WTC11 (cell line): ENCODE data around the gene UBASH3A. TPM values are rescaled to one million over a fixed set of nuclear protein-coding genes. Genes with fewer than 3 reads are reported as not detected.

ENCODE experiments used
- ATAC-seq: fragments of 200-7000 bp; cut with Tn5 transposase; 2 replicates; pipeline ENCODE4 v1.10.0; 2021; ENCODE audit warnings: mild to moderate bottlenecking, moderate library complexity
- CTCF ChIA-PET: fragments of 300-600 bp; sonication (Branson Sonifier 250); formaldehyde crosslinking; loops from one replicate; lab custom pipeline; 2021; ENCODE audit warnings: antibody characterized with exemption; lab: Charles Lee
- POLR2A ChIA-PET: fragments of 350-600 bp; sonication (Branson Sonifier 250); formaldehyde crosslinking; loops from one replicate; lab custom pipeline; 2021; ENCODE audit warnings: antibody characterized with exemption; lab: Charles Lee
- DNase-seq: peaks from one replicate; pipeline ENCODE4 v3.0.0; 2021; ENCODE audit warnings: low spot score
- H3K27ac Mint-ChIP-seq: 2 replicates; pipeline ENCODE4 v1.8.0; 2021; ENCODE audit warnings: mixed read lengths
- H3K27me3 Mint-ChIP-seq: 2 replicates; pipeline ENCODE4 v1.8.0; 2021; ENCODE audit warnings: low read depth, mild to moderate bottlenecking, moderate library complexity, mixed read lengths
- H3K36me3 Mint-ChIP-seq: 2 replicates; pipeline ENCODE4 v1.8.0; 2021; ENCODE audit warnings: mixed read lengths
- H3K4me1 Mint-ChIP-seq: 2 replicates; pipeline ENCODE4 v1.8.0; 2022; ENCODE audit warnings: mixed read lengths
- H3K4me3 Mint-ChIP-seq: 2 replicates; pipeline ENCODE4 v1.8.0; 2021; ENCODE audit warnings: mild to moderate bottlenecking, moderate library complexity, mixed read lengths
- H3K9me3 Mint-ChIP-seq: 2 replicates; pipeline ENCODE4 v1.8.0; 2021; ENCODE audit warnings: mixed read lengths
- ATF2 ChIP-seq: sonication (generic); formaldehyde crosslinking; IDR thresholded peaks from 2 replicates; pipeline ENCODE4 v1.8.1; 2022; ENCODE audit warnings: low read depth, missing genetic modification reagents, borderline replicate concordance
- GABPB1 ChIP-seq: sonication (generic); formaldehyde crosslinking; IDR thresholded peaks from 2 replicates; pipeline ENCODE4 v1.8.1; 2023; ENCODE audit warnings: mild to moderate bottlenecking, missing genetic modification reagents
- GTF2I ChIP-seq: fragments of 250-450 bp; sonication (Bioruptor Pico); conservative IDR thresholded peaks from 2 replicates; pipeline ENCODE4 v1.4.0; 2021; ENCODE audit warnings: mild to moderate bottlenecking
- IRF2 ChIP-seq: sonication (generic); formaldehyde crosslinking; IDR thresholded peaks from 2 replicates; pipeline ENCODE4 v1.8.0; 2022; ENCODE audit warnings: low read depth, missing genetic modification reagents, borderline replicate concordance
- NFYB ChIP-seq: sonication (generic); formaldehyde crosslinking; conservative IDR thresholded peaks from 2 replicates; pipeline ENCODE4 v1.8.0; 2022; ENCODE audit warnings: low read depth, missing genetic modification reagents
- NR1H2 ChIP-seq: sonication (generic); formaldehyde crosslinking; IDR thresholded peaks from 2 replicates; pipeline ENCODE4 v1.9.0; 2021; ENCODE audit warnings: mild to moderate bottlenecking, moderate library complexity, missing genetic modification reagents
- NR2C2 ChIP-seq: sonication (generic); formaldehyde crosslinking; IDR thresholded peaks from 2 replicates; pipeline ENCODE4 v1.8.0; 2022; ENCODE audit warnings: mild to moderate bottlenecking, missing genetic modification reagents
- SMAD3 ChIP-seq: sonication (generic); formaldehyde crosslinking; IDR thresholded peaks from 2 replicates; pipeline ENCODE4 v1.8.0; 2022; ENCODE audit warnings: missing genetic modification reagents, mild to moderate bottlenecking, borderline replicate concordance
- TCF7 ChIP-seq: sonication (generic); formaldehyde crosslinking; IDR thresholded peaks from 2 replicates; pipeline ENCODE4 v1.8.0; 2022; ENCODE audit warnings: mild to moderate bottlenecking, low read depth, missing genetic modification reagents, moderate library complexity
- USF1 ChIP-seq: sonication (generic); formaldehyde crosslinking; IDR thresholded peaks from 2 replicates; pipeline ENCODE4 v1.8.0; 2022; ENCODE audit warnings: mild to moderate bottlenecking, missing genetic modification reagents
- ZNF263 ChIP-seq: sonication (generic); formaldehyde crosslinking; IDR thresholded peaks from 2 replicates; pipeline ENCODE4 v1.8.1; 2022; ENCODE audit warnings: low read depth, mild to moderate bottlenecking, moderate library complexity, missing genetic modification reagents
- ZNF423 ChIP-seq: fragments of 250-450 bp; sonication (Bioruptor Pico); IDR thresholded peaks from 2 replicates; pipeline ENCODE4 v2.1.2; 2022; ENCODE audit warnings: mild to moderate bottlenecking, moderate library complexity
- ZNF532 ChIP-seq: fragments of 250-450 bp; sonication (Bioruptor Pico); IDR thresholded peaks from 2 replicates; pipeline ENCODE4 v1.9.0; 2021; ENCODE audit warnings: mild to moderate bottlenecking, borderline replicate concordance
- total RNA-seq: library from RNA; stranded (reverse); gene quantifications from 3 replicates; pipeline ENCODE4 v1.2.3, GENCODE V29; 2021

UBASH3A gene
- total RNA-seq, 1 experiment from 2014 or later: not detected

GRCh38 chr21:42373908-42374455, 29.7 kb upstream of the UBASH3A start:
- no peak overlapping the region for H3K27ac Mint-ChIP-seq
- H3K4me3 Mint-ChIP-seq: no peak overlapping the region
- H3K4me1 Mint-ChIP-seq: peaks cover 12% of the 10 kb centered on the region
- DNase-seq: no peak
- no peak for TF ChIP-seq ZNF532 (CRISPR knock-in tag)
- no peaks in the 10 kb centered on the region for H3K9me3 Mint-ChIP-seq
- H3K27me3 Mint-ChIP-seq: no peaks in the 10 kb centered on the region; the same call in 1 of the 2 replicates
- POLR2A ChIA-PET: no interaction called here
- no peaks in the 10 kb centered on the region for H3K36me3 Mint-ChIP-seq
- ATAC-seq: no peak
- CTCF ChIA-PET: interaction anchor here (1.1 to 2.0 kb wide), 3 partner anchors 15 to 64 kb away, joined by 4 to 10 read pairs (median 8); no protein-coding TSS in a partner anchor

GRCh38 chr21:42374457-42374856, 29.2 kb upstream of the UBASH3A start:
- CTCF ChIA-PET: interaction anchor here (0.8 to 2.0 kb wide), 4 partner anchors 15 to 64 kb away, joined by 3 to 10 read pairs (median 6); no protein-coding TSS in a partner anchor

GRCh38 chr21:42374864-42375499, 28.7 kb upstream of the UBASH3A start:
- Mint-ChIP-seq H3K27me3 (no peaks in the 10 kb centered on the region; the same call in 1 of the 2 replicates), H3K27ac (no peak overlapping the region), H3K4me3 (no peak overlapping the region), H3K9me3 (no peaks in the 10 kb centered on the region), H3K36me3 (no peaks in the 10 kb centered on the region), H3K4me1 (peaks cover 12% of the 10 kb centered on the region)
- ATAC-seq: peak; percentile 55
- DNase-seq: no peak
- ChIA-PET CTCF (interaction anchor here (0.6 to 1.9 kb wide), 7 partner anchors 10 to 92 kb away, joined by 3 to 8 read pairs (median 4); no protein-coding TSS in a partner anchor), POLR2A (interaction anchor here (1.1 kb wide), 1 partner anchor 14 kb away, joined by 3 read pairs; no protein-coding TSS in a partner anchor)
- TF ChIP-seq NR2C2 (CRISPR knock-in tag): no peak
- no peak for TF ChIP-seq TCF7 (CRISPR knock-in tag)
- TF ChIP-seq NR1H2 (CRISPR knock-in tag): no peak
- TF ChIP-seq IRF2 (CRISPR knock-in tag): no peak
- TF ChIP-seq GTF2I (CRISPR knock-in tag): no peak
- no peak for TF ChIP-seq ATF2

More at GRCh38 chr21:42374457-42374856, 29.2 kb upstream of the UBASH3A start:
- H3K4me3 Mint-ChIP-seq: no peak overlapping the region
- ATAC-seq: no peak
- no peak overlapping the region for H3K27ac Mint-ChIP-seq
- TF ChIP-seq ZNF263 (CRISPR knock-in tag) (no peak), USF1 (CRISPR knock-in tag) (no peak), ZNF423 (CRISPR knock-in tag) (no peak), NFYB (no peak), GABPB1 (no peak), SMAD3 (no peak)
- DNase-seq: no peak
- H3K4me1 Mint-ChIP-seq: peaks cover 12% of the 10 kb centered on the region
- no peaks in the 10 kb centered on the region for H3K36me3 Mint-ChIP-seq
- no peaks in the 10 kb centered on the region; the same call in 1 of the 2 replicates for H3K27me3 Mint-ChIP-seq
- POLR2A ChIA-PET: interaction anchor here (1.1 kb wide), 1 partner anchor 14 kb away, joined by 3 read pairs; no protein-coding TSS in a partner anchor
- H3K9me3 Mint-ChIP-seq: no peaks in the 10 kb centered on the region
